ENCODE data around the gene ATP5PD.
A peak's percentile ranks its signal among the peaks of the same experiment; 100 is the strongest.
"Not testable (repeated sequence)": the region's sequence is repeated elsewhere in the genome, so short reads cannot be mapped to it uniquely, and the experiment has no call there.

The ATP5PD gene

GRCh38 chr17:75012096-75012345, 34.7 kb downstream of the ATP5PD start:
- H3K4me3 ChIP-seq (ENCODE audit: low read length), result peak overlapping the region; percentile 65
- no peaks in the 10 kb centered on the region for H3K27me3 ChIP-seq (ENCODE audit: insufficient read depth, low read length)
- H3K4me1 ChIP-seq (ENCODE audit: insufficient read depth, low read length), result peaks cover 18% of the 10 kb centered on the region
- WGBS, result 45% methylated on average over 5 of the region's 5 CpGs
- peak overlapping the region; percentile 91 for H3K27ac ChIP-seq (ENCODE audit: low read depth, low read length)
- H3K9me3 ChIP-seq (ENCODE audit: insufficient read depth, low read depth, low read length), result no peaks in the 10 kb centered on the region
- H3K9ac ChIP-seq (ENCODE audit: low read depth, low read length), result peak overlapping the region; percentile 86
- H3K36me3 ChIP-seq (ENCODE audit: insufficient read depth, low read length), result peaks cover 6% of the 10 kb centered on the region; the same call in 1 of the 2 replicates

GRCh38 chr17:75011401-75012095, 35.2 kb downstream of the ATP5PD start:
- Histone ChIP-seq H3K9me3 (ENCODE audit: insufficient read depth, low read depth, low read length) (no peaks in the 10 kb centered on the region), H3K4me3 (ENCODE audit: low read length) (peak overlapping the region; percentile 65), H3K9ac (ENCODE audit: low read depth, low read length) (peak overlapping the region; percentile 86), H3K27ac (ENCODE audit: low read depth, low read length) (peak overlapping the region; percentile 91), H3K4me1 (ENCODE audit: insufficient read depth, low read length) (peaks cover 18% of the 10 kb centered on the region), H3K36me3 (ENCODE audit: insufficient read depth, low read length) (0 out of 2 replicates have a peak, but pooled peaks cover 2% of the 10 kb centered on the region), H3K27me3 (ENCODE audit: insufficient read depth, low read length) (no peaks in the 10 kb centered on the region)
- WGBS, result 84% methylated on average over 13 of the region's 13 CpGs

- H3K9ac ChIP-seq (ENCODE audit: low read depth, low read length), result no peak overlapping the region; the same call in 1 of the 2 replicates
- H3K27ac ChIP-seq (ENCODE audit: low read depth, low read length), result no peak overlapping the region
- peaks cover 18% of the 10 kb centered on the region for H3K4me1 ChIP-seq (ENCODE audit: insufficient read depth, low read length)
- H3K9me3 ChIP-seq (ENCODE audit: insufficient read depth, low read depth, low read length), result no peaks in the 10 kb centered on the region
- no peak overlapping the region for H3K4me3 ChIP-seq (ENCODE audit: low read length)
- 77% methylated on average over 8 of the region's 8 CpGs for WGBS
- no peaks in the 10 kb centered on the region for H3K27me3 ChIP-seq (ENCODE audit: insufficient read depth, low read length)
- H3K36me3 ChIP-seq (ENCODE audit: insufficient read depth, low read length), result no peaks in the 10 kb centered on the region; the same call in 1 of the 2 replicates
Measured at GRCh38 chr17:75010683-75011400, 35.9 kb downstream of the ATP5PD start.

GRCh38 chr17:75009139-75009724, 37.5 kb downstream of the ATP5PD start:
- Histone ChIP-seq H3K4me3 (ENCODE audit: low read length) (no peak overlapping the region), H3K27me3 (ENCODE audit: insufficient read depth, low read length) (no peaks in the 10 kb centered on the region), H3K4me1 (ENCODE audit: insufficient read depth, low read length) (peaks cover 18% of the 10 kb centered on the region), H3K9ac (ENCODE audit: low read depth, low read length) (no peak overlapping the region), H3K9me3 (ENCODE audit: insufficient read depth, low read depth, low read length) (no peaks in the 10 kb centered on the region), H3K36me3 (ENCODE audit: insufficient read depth, low read length) (peaks cover 7% of the 10 kb centered on the region; the same call in 1 of the 2 replicates), H3K27ac (ENCODE audit: low read depth, low read length) (no peak overlapping the region)
- 84% methylated on average over 2 of the region's 2 CpGs for WGBS

- WGBS, result 89% methylated on average over 6 of the region's 6 CpGs
- Histone ChIP-seq H3K27me3 (ENCODE audit: insufficient read depth, low read length) (no peaks in the 10 kb centered on the region), H3K36me3 (ENCODE audit: insufficient read depth, low read length) (peaks cover 12% of the 10 kb centered on the region; the same call in 1 of the 2 replicates), H3K4me1 (ENCODE audit: insufficient read depth, low read length) (peaks cover 12% of the 10 kb centered on the region), H3K27ac (ENCODE audit: low read depth, low read length) (no peak overlapping the region), H3K9ac (ENCODE audit: low read depth, low read length) (no peak overlapping the region), H3K4me3 (ENCODE audit: low read length) (no peak overlapping the region), H3K9me3 (ENCODE audit: insufficient read depth, low read depth, low read length) (no peaks in the 10 kb centered on the region)
Measured at GRCh38 chr17:75008373-75008772, 38.4 kb downstream of the ATP5PD start.

GRCh38 chr17:75006653-75007052, 40.1 kb downstream of the ATP5PD start:
- no peak overlapping the region for H3K9ac ChIP-seq (ENCODE audit: low read depth, low read length)
- WGBS, result 92% methylated on average over 5 of the region's 5 CpGs
- H3K27ac ChIP-seq (ENCODE audit: low read depth, low read length), result no peak overlapping the region

GRCh38 chr17:75006084-75006483, 40.7 kb downstream of the ATP5PD start:
- peaks cover 31% of the 10 kb centered on the region for H3K36me3 ChIP-seq (ENCODE audit: insufficient read depth, low read length)

More at GRCh38 chr17:75006653-75007052, 40.1 kb downstream of the ATP5PD start:
- peaks cover 6% of the 10 kb centered on the region; the same call in 1 of the 2 replicates for H3K4me1 ChIP-seq (ENCODE audit: insufficient read depth, low read length)
- peaks cover 26% of the 10 kb centered on the region for H3K36me3 ChIP-seq (ENCODE audit: insufficient read depth, low read length)
- no peaks in the 10 kb centered on the region for H3K27me3 ChIP-seq (ENCODE audit: insufficient read depth, low read length)
- no peaks in the 10 kb centered on the region for H3K9me3 ChIP-seq (ENCODE audit: insufficient read depth, low read depth, low read length)
- no peak overlapping the region for H3K4me3 ChIP-seq (ENCODE audit: low read length)

GRCh38 chr17:75005291-75005690, 41.5 kb downstream of the ATP5PD start:
- H3K4me3 ChIP-seq (ENCODE audit: low read length), result no peak overlapping the region
- 95% methylated on average over 8 of the region's 8 CpGs for WGBS
- H3K9me3 ChIP-seq (ENCODE audit: insufficient read depth, low read depth, low read length), result no peaks in the 10 kb centered on the region
- H3K4me1 ChIP-seq (ENCODE audit: insufficient read depth, low read length), result no peaks in the 10 kb centered on the region
- H3K9ac ChIP-seq (ENCODE audit: low read depth, low read length), result no peak overlapping the region
- no peaks in the 10 kb centered on the region for H3K27me3 ChIP-seq (ENCODE audit: insufficient read depth, low read length)
- H3K27ac ChIP-seq (ENCODE audit: low read depth, low read length), result no peak overlapping the region
- H3K36me3 ChIP-seq (ENCODE audit: insufficient read depth, low read length), result peaks cover 32% of the 10 kb centered on the region

More at GRCh38 chr17:75006084-75006483, 40.7 kb downstream of the ATP5PD start:
- H3K4me1 ChIP-seq (ENCODE audit: insufficient read depth, low read length); H3K27me3 ChIP-seq (ENCODE audit: insufficient read depth, low read length); H3K4me3 ChIP-seq (ENCODE audit: low read length); H3K27ac ChIP-seq (ENCODE audit: low read depth, low read length); H3K9me3 ChIP-seq (ENCODE audit: insufficient read depth, low read depth, low read length); H3K9ac ChIP-seq (ENCODE audit: low read depth, low read length): not testable (repeated sequence)
- 92% methylated on average over 5 of the region's 6 CpGs for whole genome bisulfite sequencing

- Histone ChIP-seq H3K4me3 (ENCODE audit: low read length) (no peak overlapping the region), H3K9me3 (ENCODE audit: insufficient read depth, low read depth, low read length) (no peaks in the 10 kb centered on the region), H3K4me1 (ENCODE audit: insufficient read depth, low read length) (no peaks in the 10 kb centered on the region), H3K36me3 (ENCODE audit: insufficient read depth, low read length) (peaks cover 37% of the 10 kb centered on the region), H3K27ac (ENCODE audit: low read depth, low read length) (no peak overlapping the region), H3K27me3 (ENCODE audit: insufficient read depth, low read length) (no peaks in the 10 kb centered on the region), H3K9ac (ENCODE audit: low read depth, low read length) (no peak overlapping the region)
- 95% methylated on average over 3 of the region's 3 CpGs for WGBS
Measured at GRCh38 chr17:75004371-75004770, 42.4 kb downstream of the ATP5PD start.

- no peak overlapping the region for H3K9ac ChIP-seq (ENCODE audit: low read depth, low read length)
- H3K4me3 ChIP-seq (ENCODE audit: low read length), result no peak overlapping the region
- no peaks in the 10 kb centered on the region for H3K4me1 ChIP-seq (ENCODE audit: insufficient read depth, low read length)
- no peak overlapping the region for H3K27ac ChIP-seq (ENCODE audit: low read depth, low read length)
- 95% methylated on average over 19 of the region's 19 CpGs for WGBS
- no peaks in the 10 kb centered on the region for H3K27me3 ChIP-seq (ENCODE audit: insufficient read depth, low read length)
- H3K36me3 ChIP-seq (ENCODE audit: insufficient read depth, low read length), result peaks cover 40% of the 10 kb centered on the region
- no peaks in the 10 kb centered on the region for H3K9me3 ChIP-seq (ENCODE audit: insufficient read depth, low read depth, low read length)
Measured at GRCh38 chr17:75003957-75004355, 42.8 kb downstream of the ATP5PD start.
